HK-2 (cell line): ENCODE measurements around the gene GTPBP6.
"Not testable (repeated sequence)": the region's sequence is repeated elsewhere in the genome, so short reads cannot be mapped to it uniquely, and the experiment has no call there.

Experiments used
- DNase-seq: peaks from one replicate; pipeline ENCODE4 v3.0.0-alpha.2; 2018; ENCODE audit not compliant: unreplicated experiment

GTPBP6 gene

DNA sequence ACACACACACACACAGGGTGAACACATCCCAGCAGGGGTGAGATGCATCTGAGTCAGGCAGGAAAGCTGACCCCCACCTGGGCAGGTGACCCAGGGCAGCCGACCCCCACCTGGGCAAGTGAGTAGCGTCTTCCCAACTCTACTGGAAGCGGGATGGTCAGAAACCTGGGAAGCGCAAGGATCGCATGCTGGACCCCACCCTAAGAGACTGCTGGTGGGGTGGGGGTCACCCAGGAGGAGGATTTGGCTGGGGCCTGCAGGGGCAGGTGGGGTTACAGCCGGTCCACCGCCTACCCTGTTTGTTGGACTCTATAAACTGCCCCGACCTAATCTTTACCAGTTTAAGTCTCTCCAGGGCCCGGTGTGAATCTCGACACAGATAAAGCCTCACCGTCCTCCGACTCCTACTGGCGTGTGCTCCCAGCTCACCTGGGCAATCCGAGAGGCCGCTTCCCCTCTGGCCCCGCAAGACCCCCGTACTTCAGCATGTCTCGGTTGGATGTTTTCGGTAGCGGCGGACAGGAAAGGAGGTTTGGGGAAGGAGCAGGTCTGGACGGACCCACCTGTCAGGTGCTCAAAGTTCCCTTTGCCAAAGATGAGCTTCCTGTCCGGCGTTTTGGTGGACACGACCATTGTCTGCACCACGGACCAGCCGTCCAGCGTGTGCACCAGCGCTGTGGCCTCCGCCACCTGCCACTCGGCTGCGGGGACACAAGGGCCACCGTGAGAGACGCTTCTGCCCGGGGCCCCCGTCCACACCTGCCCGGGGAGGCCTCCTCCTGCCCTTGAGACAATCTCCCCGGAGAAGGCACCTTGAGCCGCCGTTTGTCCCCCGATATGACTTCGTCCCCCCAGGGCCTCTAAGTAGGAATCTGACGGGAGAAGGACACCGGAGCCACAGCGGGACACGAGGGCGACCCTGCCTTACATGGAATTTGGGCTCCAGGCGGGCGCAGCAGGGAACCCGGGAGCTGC lies 2.0 kb downstream of the GTPBP6 start:
- DNase-seq = no peak

DNA sequence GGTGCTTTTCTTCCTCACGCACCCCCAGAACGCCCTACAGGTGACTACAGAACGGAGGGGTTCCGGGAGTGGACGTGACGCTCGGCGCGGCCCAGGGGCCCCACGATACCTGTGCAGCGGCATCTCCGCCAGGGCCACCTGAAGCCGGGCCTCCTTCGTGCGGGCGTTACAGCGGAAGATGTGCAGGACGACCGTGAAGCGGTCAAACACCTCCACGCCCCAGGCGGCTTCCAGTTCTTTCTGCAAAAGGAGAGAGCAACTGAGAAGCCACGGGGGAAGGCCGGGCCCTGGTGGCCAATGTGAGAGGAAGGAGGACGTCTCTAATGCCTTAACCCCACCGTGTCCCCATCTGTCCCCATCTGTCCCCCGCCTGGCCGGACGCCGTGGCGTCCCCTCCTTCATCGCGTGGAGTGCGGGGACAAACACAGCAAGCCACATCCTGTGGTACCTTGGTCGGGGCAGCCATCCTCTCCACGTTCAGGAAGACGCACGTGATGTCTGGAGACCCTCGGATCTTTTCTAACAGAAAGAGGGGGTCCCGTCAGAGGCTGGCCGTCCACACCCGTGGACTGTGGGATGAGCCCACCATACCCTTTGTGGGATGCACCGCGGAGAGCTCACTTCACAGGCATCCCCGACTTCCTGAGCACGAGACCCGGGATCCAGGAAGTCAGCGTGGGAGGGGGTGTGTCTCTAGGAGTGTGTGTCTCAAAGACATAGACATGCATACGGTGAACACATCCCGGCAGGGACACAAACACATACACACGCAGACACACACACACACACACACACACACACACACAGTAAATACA lies 3.6 kb downstream of the GTPBP6 start:
- DNase-seq = no peak

DNA sequence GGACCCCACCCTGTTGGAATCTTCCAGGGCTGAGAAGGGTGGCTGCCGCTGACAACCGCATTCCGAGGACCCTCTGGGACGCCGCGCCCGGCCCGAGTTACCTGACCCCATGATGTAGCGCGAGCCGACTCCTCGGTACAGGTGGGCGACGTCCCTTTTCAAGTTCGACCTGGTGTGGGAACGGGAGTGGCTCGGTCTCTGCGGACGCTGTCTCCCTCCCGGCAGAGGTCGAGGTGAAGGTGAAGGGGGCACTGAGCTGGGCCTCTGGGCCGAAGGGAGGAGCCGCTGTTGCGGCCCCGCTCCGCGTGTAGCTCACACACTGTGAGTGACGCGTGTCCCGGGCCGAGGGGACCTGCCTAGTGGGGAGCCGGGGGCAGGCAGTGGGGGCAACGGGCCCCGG lies 4.5 kb downstream of the GTPBP6 start:
- no peak for DNase-seq

DNA sequence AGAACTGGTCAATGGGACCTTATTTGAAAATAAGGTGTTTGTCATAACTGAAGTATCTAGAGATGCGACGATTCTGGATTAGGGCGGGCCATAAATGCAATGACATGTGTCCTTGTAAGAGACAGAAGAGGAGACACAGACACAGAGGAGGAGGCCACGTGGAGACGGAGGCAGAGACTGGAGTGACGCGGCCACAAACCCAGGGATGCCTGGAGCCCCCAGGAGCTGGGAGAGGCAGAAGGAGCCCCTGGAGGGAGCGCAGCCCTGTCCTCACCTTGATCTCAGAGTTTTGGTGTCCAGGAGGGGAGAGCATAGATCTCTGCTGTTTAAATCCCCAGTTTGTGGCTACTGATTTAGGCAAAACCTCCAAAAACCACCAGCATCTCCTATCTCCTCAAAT lies 5.0 kb downstream of the GTPBP6 start:
- no peak for DNase-seq

DNA sequence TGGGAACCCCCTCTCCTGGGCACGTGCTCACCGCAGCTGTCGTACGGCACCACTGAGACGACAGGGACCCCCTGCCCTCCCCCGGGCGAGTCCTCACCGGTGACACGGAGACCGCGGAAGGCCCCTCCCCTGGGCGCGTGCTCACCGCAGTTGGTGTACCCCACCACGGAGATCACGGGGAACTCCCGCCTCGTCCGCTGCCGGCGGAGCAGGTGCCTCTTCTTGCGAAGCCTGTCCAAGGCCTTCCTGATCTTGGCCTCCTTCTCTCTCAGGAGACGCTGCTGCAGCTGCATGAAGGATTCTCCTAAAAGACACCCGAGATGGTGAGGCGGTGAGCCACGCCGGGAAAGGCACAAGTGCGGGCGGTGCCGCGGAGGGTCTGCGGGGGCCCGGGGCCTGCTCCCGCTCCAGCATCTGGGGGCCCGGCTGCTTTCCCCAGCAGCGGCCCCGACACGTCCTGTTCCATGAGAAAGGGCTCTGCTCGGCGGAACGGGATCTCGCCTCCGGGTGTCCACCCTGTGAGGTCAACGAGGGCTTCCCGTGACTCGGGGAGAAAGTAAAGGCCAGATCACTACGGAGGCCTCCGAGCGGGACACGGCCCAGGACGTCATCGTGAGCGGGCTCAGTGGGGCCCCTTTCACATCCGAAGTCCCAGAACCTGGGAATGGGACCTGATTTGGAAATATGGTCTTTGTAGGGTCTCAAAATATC lies 5.8 kb downstream of the GTPBP6 start:
- DNase-seq = no peak

DNA sequence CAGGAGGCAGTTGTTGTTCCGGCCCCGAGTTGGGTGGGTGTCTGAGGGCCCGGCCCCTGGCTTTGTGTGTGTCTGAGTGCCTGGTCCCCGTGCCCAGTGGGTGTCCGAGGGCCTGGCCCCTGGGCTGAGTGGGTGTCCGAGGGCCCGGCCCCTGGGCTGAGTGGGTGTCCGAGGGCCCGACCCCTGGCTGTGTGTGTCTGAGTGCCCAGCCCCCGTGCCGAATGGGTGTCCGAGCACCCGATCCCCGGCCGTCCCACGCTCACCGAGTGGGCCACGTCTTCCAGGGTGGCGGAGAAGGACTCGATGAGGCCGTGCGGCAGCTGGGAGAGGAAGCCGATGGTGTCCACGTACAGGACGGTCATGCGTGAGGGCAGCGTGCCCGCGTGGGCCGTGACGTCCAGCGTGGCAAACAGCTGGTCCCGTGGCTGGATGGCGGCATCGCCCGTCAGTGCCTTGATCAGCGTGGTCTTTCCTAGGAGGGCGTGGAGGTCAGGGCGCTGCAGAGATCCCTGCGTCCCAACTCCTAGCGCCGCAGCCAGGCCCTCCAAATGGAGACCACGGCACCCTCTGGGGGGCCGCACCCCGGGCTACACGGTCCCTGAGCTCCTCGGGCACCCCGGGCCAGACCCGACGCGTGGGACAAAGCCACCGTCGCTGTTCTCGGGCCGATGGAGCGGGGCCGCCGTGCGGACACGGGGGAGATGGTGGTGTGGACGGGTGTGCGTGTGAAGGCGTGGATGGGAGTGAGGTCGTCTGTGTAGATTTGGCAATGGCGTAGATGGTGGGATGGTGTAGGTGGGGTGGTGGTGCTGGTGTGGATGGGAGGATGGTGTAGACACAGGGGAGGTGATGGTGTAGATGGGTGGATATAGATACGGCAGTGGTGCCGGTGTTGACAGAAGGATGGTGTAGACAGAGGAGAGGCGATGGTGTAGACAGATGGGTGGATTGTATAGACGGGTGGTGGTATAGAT lies 7.2 kb downstream of the GTPBP6 start:
- no peak for DNase-seq

DNA sequence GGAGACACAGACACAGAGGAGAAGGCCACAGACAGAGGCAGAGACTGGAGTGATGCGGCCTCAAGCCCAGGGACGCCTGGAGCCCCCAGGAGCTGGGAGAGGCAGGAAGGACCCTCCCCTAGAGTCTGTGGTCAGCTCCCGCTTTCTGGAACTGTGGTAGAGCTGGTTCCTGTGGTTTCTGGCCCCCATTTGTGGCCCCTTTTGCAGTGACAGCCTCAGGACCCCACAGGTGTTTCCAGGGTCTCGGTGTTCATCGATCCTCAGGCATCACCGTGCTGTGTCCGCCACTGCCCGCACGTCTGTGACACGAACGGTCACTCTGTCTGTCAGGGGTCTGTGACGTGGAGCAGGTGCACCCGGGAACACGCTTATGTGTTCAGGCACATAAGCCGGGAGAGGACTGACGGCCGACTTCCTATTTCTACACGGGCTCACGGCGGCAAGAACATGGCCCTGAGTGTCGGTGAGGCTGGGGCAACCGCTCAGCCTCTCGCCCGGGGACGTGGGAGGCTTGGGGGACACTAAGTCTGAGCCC lies 7.9 kb downstream of the GTPBP6 start:
- no peak for DNase-seq

DNA sequence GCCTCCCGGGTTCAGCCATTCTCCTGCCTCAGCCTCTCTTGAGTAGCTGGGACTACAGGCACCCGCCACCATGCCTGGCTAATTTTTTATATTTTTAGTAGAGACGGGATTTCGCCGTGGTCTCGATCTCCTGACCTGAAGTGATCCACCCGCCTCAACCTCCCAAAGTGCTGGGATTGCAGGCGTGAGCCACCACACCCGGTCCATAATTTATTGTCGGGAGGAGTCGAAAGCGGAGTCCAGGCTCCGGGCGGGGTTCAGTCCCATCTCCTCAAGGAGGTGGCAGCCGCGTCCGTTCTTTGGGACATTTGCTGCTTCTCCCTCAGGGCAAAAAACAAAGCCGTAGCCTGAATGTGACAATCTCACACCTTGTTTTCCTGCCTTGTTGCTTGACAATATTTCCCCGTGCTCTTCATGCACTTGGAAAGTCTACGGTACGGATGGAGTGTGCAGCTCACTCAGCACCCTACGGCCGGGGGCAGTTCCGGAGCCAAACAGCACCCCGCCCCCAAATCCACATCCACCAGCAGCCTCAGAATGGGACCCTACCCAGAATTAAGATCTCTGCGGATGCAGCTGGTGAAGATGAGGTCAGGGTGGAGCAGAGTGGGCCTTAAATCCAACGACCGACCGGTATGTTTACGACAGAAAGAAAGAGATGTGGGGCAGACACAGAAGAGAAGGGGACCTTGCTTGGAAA lies 9.6 kb downstream of the GTPBP6 start:
- no peak for DNase-seq

DNA sequence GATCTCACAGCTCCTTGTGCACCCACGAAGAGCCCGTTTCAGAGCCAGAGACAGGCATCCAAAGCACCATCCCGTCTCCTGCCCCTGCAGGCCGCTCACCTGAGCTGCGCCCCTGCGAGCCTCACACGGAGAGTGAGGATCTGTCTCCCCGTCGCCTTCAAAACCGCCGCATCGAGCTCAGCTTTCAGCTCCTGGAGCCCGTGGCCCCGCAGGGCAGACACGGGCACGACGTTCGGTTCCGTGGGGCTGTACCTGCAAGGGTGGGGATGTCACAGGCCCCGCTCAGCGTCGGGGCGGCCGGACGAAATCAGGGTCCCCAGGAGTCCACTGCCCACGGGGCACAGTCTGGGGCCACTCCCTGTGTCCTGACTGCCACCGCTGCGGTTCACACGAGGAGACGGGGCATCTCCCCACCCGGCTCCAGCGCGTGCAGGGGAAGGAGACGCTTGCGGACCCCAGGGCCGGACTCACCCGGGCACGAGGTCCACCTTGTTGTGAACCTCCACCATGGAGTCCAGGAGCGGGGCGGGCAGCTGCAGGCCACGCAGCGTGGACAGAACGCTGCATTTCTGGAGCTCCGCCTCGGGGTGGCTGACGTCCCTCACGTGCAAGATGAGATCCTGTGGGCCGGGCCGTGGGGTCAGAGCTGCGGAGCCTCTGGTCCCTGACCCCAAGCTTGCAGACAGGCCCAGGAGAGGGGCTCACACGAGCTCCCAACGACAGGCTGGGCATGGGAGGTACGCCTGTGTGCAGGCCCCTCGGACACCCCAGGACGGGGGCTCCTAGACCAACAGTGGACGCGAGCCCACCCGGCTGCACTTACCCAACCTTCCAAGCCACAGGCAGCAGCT lies 11.1 kb downstream of the GTPBP6 start:
- no peak for DNase-seq

DNA sequence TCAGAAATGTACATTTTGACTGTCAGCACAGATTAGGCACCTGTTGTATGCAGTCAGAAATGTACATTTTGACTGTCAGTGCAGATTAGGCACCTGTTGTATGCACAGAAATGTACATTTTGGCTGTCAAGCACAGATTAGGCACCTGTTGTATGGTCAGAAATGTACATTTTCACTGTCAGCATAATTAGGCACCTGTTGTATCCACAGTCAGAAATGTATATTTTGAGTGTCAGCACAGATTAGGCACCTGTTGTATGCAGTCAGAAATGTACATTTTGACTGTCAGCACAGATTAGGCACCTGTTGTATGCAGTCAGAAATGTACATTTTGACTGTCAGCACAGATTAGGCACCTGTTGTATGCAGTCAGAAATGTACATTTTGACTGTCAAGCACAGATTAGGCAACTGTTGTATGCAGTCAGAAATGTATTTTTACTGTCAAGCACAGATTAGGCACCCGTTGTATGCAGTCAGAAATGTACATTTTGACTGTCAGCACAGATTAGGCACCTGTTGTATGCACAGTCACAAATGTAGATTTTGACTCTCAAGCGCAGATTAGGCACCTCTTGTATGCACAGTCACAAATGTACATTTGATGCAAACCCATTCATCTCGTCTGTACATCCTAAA lies 11.9 kb downstream of the GTPBP6 start:
- DNase-seq = not testable (repeated sequence)

DNA sequence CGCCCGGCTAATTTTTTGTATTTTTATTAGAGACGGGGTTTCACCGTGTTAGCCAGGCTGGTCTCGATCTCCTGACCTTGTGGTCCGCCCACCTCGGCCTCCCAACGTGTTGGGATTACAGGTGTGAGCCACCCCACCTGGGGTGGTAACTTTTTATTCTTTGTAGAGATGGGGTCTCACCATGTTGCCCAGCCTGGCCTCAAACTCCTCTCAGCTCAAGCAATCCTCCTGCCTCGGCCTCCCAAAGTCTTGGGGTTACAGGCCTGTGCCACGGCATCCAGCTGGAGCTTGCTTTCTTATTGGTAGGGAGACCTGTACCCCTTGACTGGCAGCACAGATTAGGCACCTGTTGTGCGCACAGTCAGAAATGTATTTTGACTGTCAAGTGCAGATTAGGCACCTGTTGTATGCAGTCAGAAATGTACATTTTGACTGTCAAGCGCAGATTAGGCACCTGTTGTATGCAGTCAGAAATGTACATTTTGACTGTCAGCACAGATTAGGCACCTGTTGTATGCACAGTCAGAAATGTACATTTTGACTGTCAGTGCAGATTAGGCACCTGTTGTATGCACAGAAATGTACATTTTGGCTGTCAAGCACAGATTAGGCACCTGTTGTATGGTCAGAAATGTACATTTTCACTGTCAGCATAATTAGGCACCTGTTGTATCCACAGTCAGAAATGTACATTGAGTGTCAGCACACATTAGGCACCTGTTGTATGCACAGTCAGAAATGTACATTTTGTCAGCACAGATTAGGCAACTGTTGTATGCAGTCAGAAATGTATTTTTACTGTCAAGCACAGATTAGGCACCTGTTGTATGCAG lies 12.6 kb downstream of the GTPBP6 start:
- DNase-seq = not testable (repeated sequence)

DNA sequence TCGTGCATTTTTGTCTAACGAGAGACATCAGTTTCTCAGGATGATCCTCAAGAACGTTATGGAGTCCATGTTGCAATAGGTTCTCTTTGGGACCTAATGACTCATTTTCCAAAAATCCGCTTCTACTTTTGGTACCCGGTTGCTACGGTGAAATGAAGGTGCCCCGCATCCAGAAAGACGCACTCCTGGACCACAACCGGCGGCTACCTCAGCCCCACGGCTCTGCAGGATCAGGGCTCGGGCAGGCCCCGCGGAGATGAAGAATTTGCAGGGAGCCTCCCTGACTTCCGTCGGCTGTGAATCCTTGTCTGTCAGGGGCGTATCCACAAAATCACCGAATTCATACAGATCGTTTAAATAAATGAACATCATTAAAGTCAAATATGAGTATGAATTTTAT lies 15.6 kb downstream of the GTPBP6 start:
- no peak for DNase-seq

DNA sequence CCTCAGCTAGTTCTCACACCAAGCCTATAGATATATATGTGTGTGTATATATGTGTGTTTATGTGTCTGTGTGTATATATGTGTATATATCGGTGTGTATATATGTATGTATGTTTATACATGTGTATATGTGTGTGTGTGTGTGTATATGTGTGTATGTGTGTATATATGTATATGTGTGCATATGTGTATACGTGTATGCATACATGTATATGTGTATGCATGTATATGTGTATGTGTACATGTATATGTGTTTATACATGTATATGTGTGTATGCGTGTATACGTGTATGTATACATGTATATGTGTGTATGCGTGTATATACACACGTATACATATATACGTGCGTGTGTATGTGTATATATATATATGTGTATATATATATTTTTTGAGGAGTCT lies 18.3 kb downstream of the GTPBP6 start:
- no peak for DNase-seq

DNA sequence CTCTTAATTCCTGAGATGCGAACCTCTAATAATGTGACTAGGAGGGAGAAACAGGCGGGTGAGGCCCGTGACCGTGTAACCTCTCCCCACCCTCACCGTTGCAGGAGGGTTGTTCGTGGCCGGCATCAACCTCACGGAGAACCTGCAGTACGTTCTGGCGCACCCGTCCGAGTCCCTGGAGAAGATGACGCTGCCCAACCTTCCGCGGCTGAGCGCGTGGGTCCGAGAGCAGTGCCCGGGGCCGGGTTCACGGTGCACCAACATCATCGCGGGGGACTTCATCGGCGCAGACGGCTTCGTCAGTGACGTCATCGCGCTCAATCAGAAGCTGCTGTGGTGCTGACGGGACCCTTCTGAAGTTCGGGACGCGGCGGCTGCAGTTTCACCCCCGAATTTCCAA lies 19.6 kb downstream of the GTPBP6 start:
- no peak for DNase-seq

DNA sequence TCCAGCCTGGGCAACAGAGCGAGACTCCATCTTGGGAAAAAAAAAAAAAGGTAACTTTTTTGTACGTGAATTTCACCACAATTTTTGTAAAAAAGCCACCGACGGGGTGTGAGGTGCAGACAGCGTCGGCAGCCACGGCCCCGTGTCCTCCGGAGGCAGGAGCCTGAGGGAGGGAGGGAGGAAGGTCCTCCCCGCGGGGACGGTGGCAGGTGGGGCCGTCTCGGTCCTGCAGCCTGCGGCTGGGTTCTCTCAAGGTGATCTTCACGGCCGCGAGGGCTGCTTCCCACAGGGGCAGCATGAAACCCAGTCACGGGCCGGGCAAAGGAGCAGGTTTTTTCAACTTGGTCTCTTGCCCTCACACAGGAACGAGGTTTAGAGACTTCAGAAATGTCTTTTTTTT lies 23.5 kb downstream of the GTPBP6 start:
- no peak for DNase-seq

DNA sequence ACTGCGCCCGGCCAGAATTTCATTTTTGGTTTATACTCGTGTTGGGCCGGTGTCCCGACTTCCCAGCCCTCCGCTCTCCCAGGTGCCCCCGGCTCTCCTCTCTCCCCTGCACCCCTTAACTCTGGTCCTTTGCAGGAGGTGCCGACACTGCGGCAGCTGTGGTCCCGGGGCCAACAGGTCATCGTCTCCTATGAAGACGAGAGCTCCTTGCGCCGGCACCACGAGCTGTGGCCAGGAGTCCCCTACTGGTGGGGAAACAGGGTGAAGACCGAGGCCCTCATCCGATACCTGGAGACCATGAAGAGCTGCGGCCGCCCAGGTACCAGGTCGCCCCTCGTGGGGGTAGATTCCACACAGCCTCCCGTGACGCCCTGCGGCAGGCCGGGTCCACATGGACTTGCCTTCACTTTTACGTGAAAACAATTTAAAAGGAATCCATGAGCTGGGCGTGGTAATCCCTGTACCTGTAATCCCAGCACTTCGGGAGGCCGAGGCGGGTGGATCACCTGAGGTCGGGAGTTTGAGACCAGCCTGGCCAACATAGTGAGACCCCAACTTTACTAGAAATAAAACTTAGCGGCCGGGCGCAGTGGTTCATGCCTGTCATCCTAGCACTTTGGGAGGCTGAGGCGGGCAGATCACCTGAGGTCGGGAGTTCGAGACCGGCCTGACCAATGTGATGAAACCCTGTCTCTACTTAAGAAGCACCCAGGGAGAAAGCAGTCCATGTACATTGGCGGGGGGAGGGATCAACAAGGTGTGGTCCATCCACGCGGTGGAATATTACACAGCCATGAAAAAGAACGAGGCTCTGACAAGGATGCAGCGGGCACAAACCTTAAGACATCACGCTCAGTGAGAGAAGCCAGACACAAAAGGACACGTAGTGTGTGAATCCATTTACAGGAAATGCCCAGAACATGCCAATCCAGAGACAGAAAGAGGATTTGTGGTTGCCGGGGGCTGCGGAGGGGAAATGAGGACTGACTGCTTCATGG lies 25.4 kb downstream of the GTPBP6 start:
- no peak for DNase-seq
